Naive thymus-derived CD8-positive, alpha-beta T cell (primary cell): ENCODE measurements around the gene KIAA0408. TPM values are rescaled to one million over a fixed set of nuclear protein-coding genes. Genes with fewer than 3 reads are reported as not detected.

Source experiments
- ATAC-seq, 2 donors: fragments of 150-1000 bp; cut with Tn5 transposase in 1 of 2; sonication (Bioruptor Pico), chemical (Tn5 transposase) in 1 of 2; 1 replicate in 1 of 2; 2 replicates in 1 of 2; pipeline ENCODE4 v1.10.0; 2021; ENCODE audit warnings: mild to moderate bottlenecking in 2 of 2, moderate library complexity in 2 of 2
- POLR2A ChIA-PET: fragments of 350-600 bp; sonication (Branson Sonifier 250); formaldehyde crosslinking; loops from one replicate; lab custom pipeline; 2021; ENCODE audit warnings: antibody characterized with exemption; lab: Charles Lee
- DNase-seq, 10 donors: peaks; one replicate each; pipeline versions ENCODE4 v3.0.0 to v3.0.0-alpha.2; 2020 to 2022
- H3K27ac Mint-ChIP-seq, 10 donors: one replicate each; pipeline ENCODE4 v1.8.0; 2020 to 2022; ENCODE audit warnings: mild to moderate bottlenecking in 10 of 10, mixed read lengths in 10 of 10, moderate library complexity in 4 of 10, inconsistent platforms in 1 of 10
- H3K27me3 Mint-ChIP-seq, 5 donors: one replicate each; pipeline ENCODE4 v1.8.0; 2021 to 2022; ENCODE audit warnings: mixed read lengths in 5 of 5
- H3K36me3 Mint-ChIP-seq, 3 donors: one replicate each; pipeline ENCODE4 v1.8.0; 2020 to 2022; ENCODE audit warnings: mixed read lengths in 3 of 3, mild to moderate bottlenecking in 2 of 3, inconsistent platforms in 1 of 3
- H3K4me1 Mint-ChIP-seq, 4 donors: one replicate each; pipeline ENCODE4 v1.8.0; 2021 to 2022; ENCODE audit warnings: mixed read lengths in 4 of 4
- H3K4me3 Mint-ChIP-seq, 10 donors: one replicate each; pipeline ENCODE4 v1.8.0; 2020 to 2022; ENCODE audit warnings: mild to moderate bottlenecking in 10 of 10, mixed read lengths in 10 of 10, moderate library complexity in 6 of 10, inconsistent platforms in 1 of 10
- H3K9me3 Mint-ChIP-seq, 9 donors: one replicate each; pipeline ENCODE4 v1.8.0; 2020 to 2022; ENCODE audit warnings: mixed read lengths in 9 of 9, mild to moderate bottlenecking in 3 of 9, inconsistent platforms in 1 of 9, moderate library complexity in 1 of 9
- polyA plus RNA-seq, 3 donors: library from polyadenylated mRNA; unstranded; fragments of 300-500 nt; fragmentation: Illumina TruSeq; gene quantifications; one replicate each; pipeline ENCODE4 v1.2.3, GENCODE V29; 2021
- total RNA-seq, 8 experiments: library from RNA in 2 of 8; stranded (reverse) in 2 of 8; gene quantifications; one replicate each; pipeline ENCODE4 v1.2.3 and lab custom pipeline; 2021 to 2026

Gene KIAA0408
- total and polyA plus RNA-seq, 5 experiments from 2014 or later: 0.24 to 0.75 (median 0.63) TPM; not detected in 2

DNA sequence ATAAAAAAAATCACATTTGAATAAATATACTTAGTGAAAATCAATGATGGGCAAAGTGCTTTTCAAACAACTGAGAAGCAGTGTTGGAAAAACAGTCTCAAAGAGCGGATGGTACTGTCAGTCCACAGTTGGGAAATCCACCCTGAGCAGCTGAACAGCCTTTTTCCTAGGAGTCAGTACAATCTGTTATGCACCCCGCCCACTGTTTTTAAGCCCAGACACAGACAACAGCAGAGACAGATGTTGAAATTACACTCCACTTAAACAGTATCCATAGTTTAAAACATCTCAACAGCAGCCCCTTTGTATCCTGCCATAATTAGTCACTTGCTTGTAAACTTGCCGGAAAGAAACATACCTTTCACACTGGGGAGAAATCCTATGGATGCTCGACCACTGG is 372 bp downstream of the KIAA0408 start:
- Mint-ChIP-seq H3K36me3 (no peaks in the 10 kb centered on the region), H3K27me3 (peaks cover 0 to 5% (median 2%) of the 10 kb centered on the region in 5 donors), H3K4me3 (no peak overlapping the region), H3K4me1 (no peaks in the 10 kb centered on the region), H3K27ac (no peak overlapping the region), H3K9me3 (no peaks in the 10 kb centered on the region)
- ATAC-seq: no peak
- no peak for DNase-seq
- POLR2A ChIA-PET: no interaction called here

DNA sequence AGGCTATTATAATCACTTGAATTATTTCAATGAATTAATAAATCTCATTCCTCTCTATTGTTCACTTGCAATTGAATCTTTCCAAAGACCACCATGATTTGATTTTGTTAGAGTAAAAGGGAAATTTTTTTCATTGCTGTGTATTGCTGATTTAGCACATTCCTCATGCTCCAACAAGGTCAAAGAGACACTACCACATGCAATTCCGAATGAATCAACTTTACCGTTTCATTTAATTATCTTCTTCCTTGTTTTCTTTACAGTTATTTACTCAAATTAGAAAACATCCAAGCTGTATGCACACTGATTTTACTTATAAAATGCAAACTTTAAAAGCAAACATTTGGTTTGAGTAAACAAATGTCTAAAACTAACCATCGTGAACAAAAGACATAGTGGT is 967 bp downstream of the KIAA0408 start:
- Mint-ChIP-seq H3K27me3 (peaks cover 0 to 6% (median 3%) of the 10 kb centered on the region in 5 donors), H3K4me1 (no peaks in the 10 kb centered on the region), H3K4me3 (no peak overlapping the region), H3K36me3 (no peaks in the 10 kb centered on the region), H3K9me3 (no peaks in the 10 kb centered on the region), H3K27ac (no peak overlapping the region)
- ATAC-seq (no peak), DNase-seq (no peak)
- POLR2A ChIA-PET: no interaction called here

DNA sequence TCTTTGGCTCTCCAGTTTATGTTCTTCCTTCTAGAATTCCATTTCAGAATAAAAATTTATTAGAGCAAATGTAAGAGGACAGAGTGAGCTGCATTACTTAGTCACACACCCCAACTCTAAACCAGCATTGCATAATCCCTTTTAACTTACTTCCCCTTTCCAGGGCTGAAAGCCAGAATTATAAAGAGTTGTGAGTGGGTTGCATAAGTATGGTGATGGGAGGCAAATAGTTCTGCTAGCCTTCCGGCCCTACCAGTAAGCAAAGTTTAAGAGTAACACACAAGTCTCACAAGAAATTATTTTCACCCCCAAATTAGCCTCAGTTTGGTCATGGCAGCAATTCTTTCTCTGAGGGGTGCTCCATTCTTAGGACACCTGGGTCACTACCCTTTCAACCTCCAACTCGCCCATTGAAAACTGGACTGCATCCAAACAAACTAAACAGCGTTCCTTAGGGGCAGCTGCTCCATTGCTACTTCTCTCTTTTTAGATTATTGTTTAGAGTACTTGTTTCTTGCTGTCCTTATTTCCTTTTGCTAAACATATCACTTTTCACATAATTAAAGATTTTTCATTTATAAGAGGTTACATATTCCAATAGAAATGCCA is 1.6 kb downstream of the KIAA0408 start:
- no peaks in the 10 kb centered on the region for H3K36me3 Mint-ChIP-seq
- H3K27me3 Mint-ChIP-seq: peaks cover 0 to 6% (median 3%) of the 10 kb centered on the region in 5 donors
- no peak overlapping the region for H3K4me3 Mint-ChIP-seq
- POLR2A ChIA-PET: no interaction called here
- ATAC-seq (no peak), DNase-seq (no peak)
- no peaks in the 10 kb centered on the region for H3K4me1 Mint-ChIP-seq
- H3K9me3 Mint-ChIP-seq: no peaks in the 10 kb centered on the region
- no peak overlapping the region for H3K27ac Mint-ChIP-seq

DNA sequence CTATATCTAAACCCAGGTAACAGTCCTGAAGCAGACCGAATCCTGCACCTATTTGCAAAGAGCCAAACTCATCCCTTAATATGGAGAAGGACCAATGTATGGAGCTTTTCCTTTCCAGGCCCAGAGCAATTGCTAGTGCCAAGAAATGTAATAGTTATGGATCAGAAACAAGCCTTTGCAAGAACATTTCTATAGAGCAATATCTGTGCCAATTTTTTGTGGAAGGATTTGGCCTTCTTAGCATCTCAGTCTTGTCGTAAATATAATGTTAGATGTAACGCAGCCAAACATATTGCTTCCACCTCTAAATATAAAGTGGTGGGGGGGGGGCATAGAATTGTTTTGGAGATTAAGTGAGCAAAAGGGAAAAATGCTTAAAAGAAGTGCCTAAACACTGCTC is 2.7 kb downstream of the KIAA0408 start:
- H3K4me1 Mint-ChIP-seq: no peaks in the 10 kb centered on the region
- H3K27me3 Mint-ChIP-seq: peaks cover 0 to 6% (median 3%) of the 10 kb centered on the region in 5 donors
- H3K27ac Mint-ChIP-seq: no peak overlapping the region
- no peak for ATAC-seq
- H3K4me3 Mint-ChIP-seq: no peak overlapping the region
- POLR2A ChIA-PET: no interaction called here
- no peaks in the 10 kb centered on the region for H3K36me3 Mint-ChIP-seq
- no peak for DNase-seq
- H3K9me3 Mint-ChIP-seq: no peaks in the 10 kb centered on the region

DNA sequence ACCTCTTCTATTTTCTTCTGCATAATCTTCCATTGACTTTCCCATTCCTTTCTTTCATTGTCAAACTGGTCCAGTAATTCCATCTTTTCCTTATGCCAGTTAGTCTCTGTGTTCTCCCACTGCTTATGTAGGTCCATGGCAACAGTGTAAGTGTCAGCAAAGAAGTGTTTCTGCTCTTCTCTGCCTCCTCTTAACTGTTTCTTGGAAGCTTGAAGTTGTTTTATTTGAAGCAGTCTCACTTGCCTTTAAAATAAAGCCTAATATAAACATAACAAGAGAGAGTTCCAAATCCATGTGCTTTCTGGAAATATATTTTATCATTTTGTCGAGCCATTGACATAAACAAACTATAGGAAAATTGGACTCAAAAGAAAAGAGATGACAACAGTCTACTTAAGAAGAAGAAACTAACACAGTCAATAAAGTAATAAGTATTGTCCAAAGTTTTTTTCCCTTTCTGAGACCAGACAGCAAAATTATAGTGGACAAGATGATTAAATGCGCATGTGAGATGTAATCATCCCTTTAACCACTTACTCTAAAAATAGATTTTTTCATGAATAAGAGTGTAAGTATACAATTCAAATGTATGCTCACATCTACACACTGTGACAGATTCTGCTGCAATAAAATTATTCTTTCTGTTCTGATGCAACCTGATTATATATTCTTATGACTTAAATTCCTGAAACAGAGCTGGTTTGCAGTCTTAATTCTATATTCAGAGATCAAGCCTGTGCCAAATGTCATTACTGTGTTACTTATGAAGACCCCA is 5.2 kb downstream of the KIAA0408 start:
- DNase-seq (no peak), ATAC-seq (no peak)
- no peaks in the 10 kb centered on the region for H3K4me1 Mint-ChIP-seq
- H3K27ac Mint-ChIP-seq: no peak overlapping the region
- no peaks in the 10 kb centered on the region for H3K9me3 Mint-ChIP-seq
- POLR2A ChIA-PET: no interaction called here
- H3K36me3 Mint-ChIP-seq: peaks cover 0 to 4% (median 0%) of the 10 kb centered on the region in 3 donors
- H3K4me3 Mint-ChIP-seq: no peak overlapping the region
- H3K27me3 Mint-ChIP-seq: peaks cover 0 to 5% (median 3%) of the 10 kb centered on the region in 5 donors

DNA sequence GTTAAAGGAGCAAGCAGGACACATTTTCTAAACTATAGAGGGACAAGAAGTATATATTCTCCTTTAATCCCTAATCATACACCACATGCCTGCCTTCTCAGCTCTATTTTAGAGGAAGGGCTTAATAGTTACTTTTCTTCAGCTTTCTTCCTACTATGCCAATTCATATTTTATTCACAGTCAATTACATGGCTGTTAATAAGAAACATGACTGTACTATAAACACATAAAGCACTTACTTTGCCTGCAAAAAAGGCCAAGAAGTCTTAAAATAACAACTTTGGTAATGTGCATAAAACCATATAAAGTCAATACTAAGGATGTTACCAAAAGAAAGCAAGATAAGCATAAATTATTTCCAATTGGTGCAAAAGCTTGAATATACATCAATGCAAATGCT is 6.4 kb downstream of the KIAA0408 start:
- Mint-ChIP-seq H3K27ac (no peak overlapping the region), H3K36me3 (peaks cover 0 to 4% (median 0%) of the 10 kb centered on the region in 3 donors), H3K4me1 (no peaks in the 10 kb centered on the region), H3K4me3 (no peak overlapping the region), H3K9me3 (no peaks in the 10 kb centered on the region), H3K27me3 (peaks cover 0 to 6% (median 1%) of the 10 kb centered on the region in 5 donors)
- POLR2A ChIA-PET: no interaction called here
- no peak for ATAC-seq
- no peak for DNase-seq

DNA sequence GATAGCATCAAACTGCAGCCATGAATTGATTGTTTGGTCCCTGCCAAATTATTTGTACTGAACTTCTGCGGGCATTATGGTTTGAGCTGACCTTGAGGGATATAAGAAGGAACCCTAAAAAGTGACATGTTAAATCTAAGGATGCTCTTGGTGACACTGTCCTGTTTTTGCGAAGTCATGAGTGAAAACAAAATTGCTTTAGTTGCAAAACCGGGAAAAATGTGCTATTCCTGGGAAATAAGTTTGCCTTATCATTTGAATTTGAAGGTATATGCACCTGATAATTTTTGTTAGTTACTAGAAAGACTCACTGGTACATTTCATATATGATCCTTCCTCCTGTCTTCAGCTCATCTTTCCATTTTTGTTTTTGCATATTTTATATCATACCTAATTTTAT is 7.8 kb downstream of the KIAA0408 start:
- Mint-ChIP-seq H3K27me3 (peaks cover 0 to 5% (median 1%) of the 10 kb centered on the region in 5 donors), H3K4me3 (no peak overlapping the region), H3K4me1 (no peaks in the 10 kb centered on the region), H3K9me3 (no peaks in the 10 kb centered on the region), H3K36me3 (peaks cover 0 to 4% (median 0%) of the 10 kb centered on the region in 3 donors), H3K27ac (no peak overlapping the region)
- no peak for ATAC-seq
- no peak for DNase-seq
- POLR2A ChIA-PET: no interaction called here

DNA sequence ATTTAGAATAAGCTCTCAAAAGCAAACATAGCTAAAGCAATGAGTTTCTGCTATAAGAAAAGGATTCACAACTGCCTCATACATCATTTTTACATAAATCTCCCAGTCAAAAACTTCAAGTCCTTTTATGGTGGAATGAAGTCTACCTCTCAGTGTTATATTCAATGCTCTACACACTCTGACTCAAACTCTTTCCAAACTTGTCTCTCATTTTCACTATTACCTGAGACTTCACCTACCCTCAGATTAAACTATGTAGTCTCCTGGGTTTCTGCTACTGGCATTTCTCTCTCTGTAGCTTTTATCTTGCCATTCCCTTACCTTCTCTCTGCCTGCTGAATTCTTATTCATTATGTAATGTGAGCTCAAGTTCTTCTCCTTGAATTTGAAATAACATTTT is 11.4 kb downstream of the KIAA0408 start:
- H3K27ac Mint-ChIP-seq: no peak overlapping the region
- ATAC-seq (no peak), DNase-seq (no peak)
- H3K9me3 Mint-ChIP-seq: no peaks in the 10 kb centered on the region
- peaks cover 0 to 7% (median 2%) of the 10 kb centered on the region in 5 donors for H3K27me3 Mint-ChIP-seq
- POLR2A ChIA-PET: no interaction called here
- H3K4me1 Mint-ChIP-seq: no peaks in the 10 kb centered on the region
- H3K36me3 Mint-ChIP-seq: peaks cover 0 to 4% (median 0%) of the 10 kb centered on the region in 3 donors
- no peak overlapping the region for H3K4me3 Mint-ChIP-seq

DNA sequence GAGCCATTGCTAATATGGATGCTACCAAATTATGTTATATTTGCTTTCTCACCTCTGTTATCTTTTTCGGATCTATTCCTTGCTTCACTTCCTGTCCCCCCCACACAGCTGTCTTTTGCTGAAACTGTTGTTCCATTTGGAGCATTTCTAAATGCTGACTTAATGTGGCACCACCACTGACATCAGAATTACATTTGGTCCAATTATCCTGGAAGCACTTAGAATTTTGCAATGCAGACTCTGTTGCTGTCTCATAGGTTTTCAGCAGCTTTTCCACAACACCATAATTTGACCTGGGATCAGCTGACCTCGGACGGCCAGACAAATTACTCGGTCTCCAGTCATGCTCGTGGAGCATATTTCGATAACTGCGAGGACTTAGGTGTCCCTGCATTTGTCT is 12.8 kb downstream of the KIAA0408 start:
- H3K27me3 Mint-ChIP-seq: peaks cover 0 to 11% (median 2%) of the 10 kb centered on the region in 5 donors
- H3K36me3 Mint-ChIP-seq: peaks cover 0 to 5% (median 0%) of the 10 kb centered on the region in 3 donors
- ATAC-seq (no peak), DNase-seq (no peak)
- no peak overlapping the region for H3K27ac Mint-ChIP-seq
- H3K9me3 Mint-ChIP-seq: no peaks in the 10 kb centered on the region
- POLR2A ChIA-PET: no interaction called here
- no peaks in the 10 kb centered on the region for H3K4me1 Mint-ChIP-seq
- H3K4me3 Mint-ChIP-seq: no peak overlapping the region

DNA sequence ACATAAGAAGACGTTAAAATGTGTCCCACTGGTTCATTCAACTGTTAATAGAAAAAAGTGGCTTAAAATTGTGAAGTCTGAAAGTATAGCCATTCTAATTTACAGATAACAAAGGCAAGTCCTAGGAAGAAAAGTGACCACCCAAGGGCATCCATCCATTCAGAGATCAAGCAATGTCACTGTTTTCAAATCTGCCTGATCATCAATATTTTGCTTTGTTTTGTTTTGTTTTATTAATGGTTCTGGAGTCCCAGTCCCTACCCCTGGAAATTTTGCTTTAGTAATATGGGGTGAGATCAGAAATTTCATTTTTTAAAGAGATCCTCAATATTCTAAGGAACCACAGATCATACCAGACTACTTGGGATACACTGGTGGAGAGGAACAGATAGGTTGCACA is 17.3 kb downstream of the KIAA0408 start:
- Mint-ChIP-seq H3K36me3 (peaks cover 0 to 1% (median 0%) of the 10 kb centered on the region in 3 donors), H3K27ac (no peak overlapping the region), H3K4me3 (no peak overlapping the region), H3K4me1 (no peaks in the 10 kb centered on the region), H3K27me3 (peaks cover 3 to 11% (median 6%) of the 10 kb centered on the region in 5 donors), H3K9me3 (no peaks in the 10 kb centered on the region)
- POLR2A ChIA-PET: no interaction called here
- ATAC-seq: no peak
- no peak for DNase-seq

DNA sequence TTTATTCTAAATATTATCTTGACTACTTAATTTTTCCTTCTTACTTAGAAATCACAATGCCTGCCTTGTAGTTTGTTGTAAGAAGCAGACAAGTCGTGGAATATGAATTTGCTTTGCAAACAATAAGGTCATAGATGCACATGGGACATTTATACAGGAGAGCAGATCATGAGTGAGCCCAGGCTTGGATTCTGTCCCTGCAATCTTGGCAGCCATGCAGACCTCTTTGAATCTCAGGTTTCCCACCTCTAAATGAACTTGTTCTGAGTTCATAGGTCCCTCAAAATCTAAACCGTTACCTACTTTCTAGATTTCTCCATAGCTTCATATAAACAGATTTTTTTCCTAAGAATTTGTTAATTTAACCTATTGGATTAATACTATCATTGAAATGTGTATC is 19.5 kb downstream of the KIAA0408 start:
- no peaks in the 10 kb centered on the region for H3K9me3 Mint-ChIP-seq

DNA sequence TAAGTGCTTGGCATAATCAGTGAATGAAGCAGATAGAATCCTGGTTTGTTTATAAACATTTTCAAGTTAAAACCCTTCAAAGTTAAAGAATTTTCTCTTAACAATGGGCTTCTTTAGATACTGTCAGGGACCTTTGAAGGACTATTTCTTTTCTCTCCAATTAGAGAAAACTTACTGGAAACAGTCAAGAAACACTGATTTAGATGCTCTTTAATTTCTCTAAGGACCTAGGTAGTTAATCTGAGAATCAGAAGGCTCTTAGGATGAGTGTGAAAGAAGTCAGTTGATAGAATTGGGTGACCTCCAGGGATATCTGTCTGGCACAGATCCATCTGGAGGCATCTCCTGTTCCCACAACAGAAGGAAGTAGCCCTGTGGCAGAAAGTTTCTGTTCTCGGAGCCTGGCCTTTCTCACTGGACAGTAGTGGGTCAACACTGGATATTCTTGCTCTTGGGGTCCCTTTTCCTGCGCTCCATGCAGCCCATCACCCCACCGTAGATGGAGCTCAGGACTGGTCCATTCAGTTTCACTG is 22.5 kb downstream of the KIAA0408 start:
- Mint-ChIP-seq H3K27ac (no peak overlapping the region), H3K27me3 (peaks cover 0 to 6% (median 5%) of the 10 kb centered on the region in 5 donors), H3K9me3 (no peaks in the 10 kb centered on the region), H3K4me3 (no peak overlapping the region), H3K36me3 (no peaks in the 10 kb centered on the region), H3K4me1 (no peaks in the 10 kb centered on the region)
- POLR2A ChIA-PET: no interaction called here
- DNase-seq (no peak), ATAC-seq (no peak)

More for the DNA sequence above, 19.5 kb downstream of the KIAA0408 start:
- POLR2A ChIA-PET: no interaction called here
- H3K27ac Mint-ChIP-seq: no peak overlapping the region
- no peak overlapping the region for H3K4me3 Mint-ChIP-seq
- DNase-seq: no peak
- H3K27me3 Mint-ChIP-seq: peaks cover 2 to 11% (median 5%) of the 10 kb centered on the region in 5 donors
- H3K36me3 Mint-ChIP-seq: peaks cover 0 to 1% (median 0%) of the 10 kb centered on the region in 3 donors
- H3K4me1 Mint-ChIP-seq: no peaks in the 10 kb centered on the region
- no peak for ATAC-seq

DNA sequence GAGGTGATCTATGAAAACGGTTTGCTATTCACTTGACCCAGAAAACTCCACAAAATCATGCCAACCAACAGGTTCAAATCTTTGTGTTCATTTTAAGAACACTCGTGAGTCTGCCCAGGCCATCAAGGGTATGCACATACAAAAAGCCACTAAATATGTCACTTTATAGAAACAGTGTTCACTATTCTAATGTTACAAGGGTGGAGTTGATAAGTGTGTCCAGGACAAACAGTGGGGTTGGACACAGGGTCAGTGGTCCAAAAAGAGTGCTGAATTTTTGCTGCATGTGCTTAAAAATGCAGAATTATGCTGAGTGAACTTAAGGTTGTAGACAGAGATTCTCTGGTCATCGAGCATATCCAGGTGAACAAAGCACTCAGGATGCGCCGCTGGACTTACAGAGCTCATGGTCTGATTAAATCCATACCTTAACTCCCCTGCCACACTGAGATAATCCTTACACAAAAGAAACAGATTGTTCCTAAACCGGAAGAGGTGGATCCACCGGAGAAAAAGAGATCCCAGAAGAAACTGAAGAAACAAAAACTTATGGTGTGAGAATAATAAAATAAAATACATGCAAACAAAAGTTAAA is 23.5 kb downstream of the KIAA0408 start:
- no peak overlapping the region for H3K27ac Mint-ChIP-seq
- POLR2A ChIA-PET: no interaction called here
- no peak overlapping the region for H3K4me3 Mint-ChIP-seq
- no peaks in the 10 kb centered on the region for H3K4me1 Mint-ChIP-seq
- DNase-seq (no peak), ATAC-seq (no peak)
- peaks cover 0 to 2% (median 0%) of the 10 kb centered on the region in 9 donors for H3K9me3 Mint-ChIP-seq
- no peaks in the 10 kb centered on the region for H3K36me3 Mint-ChIP-seq
- peaks cover 0 to 6% (median 4%) of the 10 kb centered on the region in 5 donors for H3K27me3 Mint-ChIP-seq
